ENCODE measurements around the gene SLC12A4.

Gene SLC12A4

DNA sequence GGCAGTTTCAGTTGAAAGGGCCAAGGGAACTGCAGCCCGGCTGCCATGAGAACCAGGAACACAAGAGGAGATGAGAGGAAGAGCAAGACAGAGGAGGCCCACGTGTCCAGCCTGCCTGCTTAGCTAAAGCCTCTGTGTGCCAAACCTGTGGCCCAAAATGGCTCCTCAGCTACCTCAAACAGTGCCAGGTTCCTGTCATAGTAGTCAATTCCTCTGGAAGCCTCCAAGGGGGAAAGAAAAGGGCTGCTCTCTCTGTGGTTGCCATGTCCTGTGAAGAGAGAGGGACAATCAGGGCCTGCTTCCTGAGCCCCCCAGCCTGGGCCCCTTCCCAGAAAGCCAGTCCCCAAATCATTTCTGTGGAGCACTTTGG, 5.2 kb downstream of the SLC12A4 start:
- DNase-seq (ENCODE audit: low read depth), result no peak

DNA sequence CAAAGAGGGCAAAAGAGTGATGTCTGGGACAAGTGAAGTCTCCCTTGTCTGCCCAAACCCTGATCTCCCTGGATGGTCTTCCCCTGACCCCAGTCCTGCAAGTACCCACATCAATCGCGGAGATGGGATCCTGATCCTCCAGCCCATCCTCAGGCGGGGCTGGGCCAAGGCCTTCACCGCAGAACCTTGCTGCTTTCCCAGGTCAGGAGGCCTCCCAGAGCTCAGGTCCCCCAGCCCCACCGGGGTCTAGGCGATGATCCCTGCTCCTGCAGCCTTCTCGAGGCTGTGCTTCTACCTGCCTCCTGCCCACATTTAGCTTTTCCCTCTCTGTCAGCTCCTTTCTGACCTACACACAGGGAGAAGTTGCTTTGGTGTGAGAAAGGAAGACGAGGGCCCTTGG, 6.3 kb downstream of the SLC12A4 start:
- no peak for DNase-seq (ENCODE audit: low read depth)

DNA sequence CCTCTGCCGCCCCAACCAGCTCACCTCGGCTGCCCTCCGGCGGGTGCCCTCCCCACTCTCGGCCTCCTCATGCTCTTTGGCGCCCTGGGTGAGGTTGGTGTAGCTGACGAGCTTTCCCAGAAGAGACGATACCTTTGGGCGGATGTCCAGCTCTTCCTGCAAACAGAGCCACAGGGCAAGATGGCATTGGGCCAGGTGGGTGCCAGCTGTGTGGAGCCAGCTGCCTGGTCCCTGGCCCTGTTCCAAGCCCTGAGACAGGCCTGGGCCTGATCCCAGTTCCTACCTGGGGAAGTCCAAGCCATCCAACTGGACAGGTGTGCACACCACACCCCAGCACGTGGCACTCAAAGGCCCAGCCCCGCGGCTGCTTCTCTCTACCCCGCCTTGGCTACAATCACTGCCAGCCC, 6.9 kb downstream of the SLC12A4 start:
- no peak for DNase-seq (ENCODE audit: low read depth)

DNA sequence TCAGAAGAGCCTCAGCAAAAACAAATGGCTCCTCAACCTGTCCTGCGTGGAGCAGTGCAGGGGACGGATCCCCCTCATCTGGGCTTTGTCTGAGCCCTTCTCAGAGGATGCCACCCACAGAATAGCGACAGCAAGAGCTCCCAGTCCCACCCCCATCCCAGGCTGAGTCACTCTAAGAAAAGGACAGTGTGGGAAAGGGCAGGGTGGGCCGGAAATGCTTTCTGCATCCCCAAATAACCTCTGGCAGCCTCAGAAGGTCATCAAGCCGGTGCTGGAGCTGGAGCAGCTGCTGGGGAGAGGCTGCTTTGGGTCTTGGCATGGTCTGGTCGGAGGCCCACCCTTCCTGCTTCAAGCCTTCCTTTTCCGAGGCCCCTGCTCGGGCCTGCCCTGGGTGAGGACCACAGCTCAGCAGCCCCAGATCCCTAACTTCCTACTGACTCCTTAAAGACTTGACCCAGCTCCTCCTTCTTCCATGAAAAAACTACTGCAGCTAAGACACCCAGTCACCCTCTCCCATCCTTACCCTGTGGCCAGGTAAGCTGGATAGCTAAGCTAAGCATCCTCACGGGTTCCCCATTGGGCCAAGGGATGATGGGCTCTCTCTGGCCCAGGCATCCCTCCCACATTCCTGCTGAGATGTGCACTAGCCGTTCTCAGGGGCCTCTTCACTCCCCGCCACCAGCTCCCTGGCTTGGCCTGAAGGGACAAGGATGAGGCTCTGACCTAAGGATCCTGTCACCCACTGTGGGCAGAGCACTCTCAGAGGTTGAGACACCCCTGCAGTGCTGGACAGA, 8.7 kb downstream of the SLC12A4 start:
- no peak for DNase-seq (ENCODE audit: low read depth)

DNA sequence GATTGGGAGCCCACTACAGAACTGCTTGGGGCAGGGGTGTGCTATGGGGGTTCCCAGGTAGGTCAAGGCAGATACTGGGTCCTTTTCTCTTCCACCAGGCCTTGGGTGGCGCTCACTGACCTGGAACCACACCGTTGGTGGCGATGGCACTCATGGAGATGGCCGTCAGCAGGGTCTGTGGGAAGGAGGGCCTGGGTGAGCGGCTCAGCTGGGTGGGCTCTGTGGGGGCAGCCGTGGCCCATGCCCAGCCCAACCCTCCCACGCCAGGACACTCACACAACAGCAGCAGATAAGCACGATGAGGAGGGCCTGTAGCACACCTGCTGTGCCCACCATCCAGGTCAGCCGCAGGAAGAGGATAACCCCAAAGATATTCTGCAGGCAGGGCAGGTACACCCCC, 10.8 kb downstream of the SLC12A4 start:
- DNase-seq (ENCODE audit: low read depth), result no peak

DNA sequence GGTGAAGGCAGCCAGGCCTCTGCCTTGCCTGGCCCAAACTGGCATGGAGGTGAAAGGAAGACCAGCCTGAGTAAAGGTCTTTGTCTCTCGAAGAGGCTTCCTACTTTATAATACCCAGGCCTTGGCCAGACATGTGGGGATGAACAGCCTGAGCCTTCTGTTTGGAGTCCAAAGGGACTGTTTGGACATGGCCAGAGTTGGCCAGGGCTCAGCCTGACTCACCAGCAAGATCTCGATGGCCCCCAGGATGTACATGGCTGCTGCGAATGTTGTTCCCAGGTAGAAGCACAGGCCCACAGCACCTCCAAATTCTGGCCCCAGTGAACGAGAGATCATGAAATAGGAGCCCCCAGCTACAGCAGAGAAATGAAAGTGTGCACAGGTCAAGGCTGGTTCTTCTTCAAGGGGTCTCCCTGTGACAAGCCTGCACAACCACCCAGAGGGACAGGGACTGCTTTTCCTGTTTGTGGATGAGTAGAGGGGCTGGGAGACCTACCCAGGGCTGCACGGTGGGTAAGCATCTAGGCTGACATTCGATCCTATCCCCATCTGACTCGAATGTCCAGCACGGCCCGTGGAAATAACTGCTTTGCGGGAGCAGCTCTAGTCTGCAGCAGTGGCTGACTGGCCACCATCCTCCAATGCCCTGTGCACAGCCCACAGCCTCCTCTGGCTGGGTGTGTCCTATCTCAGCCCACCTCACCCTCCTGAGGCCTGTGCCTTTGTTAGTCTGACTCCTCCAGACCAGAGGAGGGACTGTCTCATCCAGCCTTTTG, 13.8 kb downstream of the SLC12A4 start:
- no peak for DNase-seq (ENCODE audit: low read depth)

DNA sequence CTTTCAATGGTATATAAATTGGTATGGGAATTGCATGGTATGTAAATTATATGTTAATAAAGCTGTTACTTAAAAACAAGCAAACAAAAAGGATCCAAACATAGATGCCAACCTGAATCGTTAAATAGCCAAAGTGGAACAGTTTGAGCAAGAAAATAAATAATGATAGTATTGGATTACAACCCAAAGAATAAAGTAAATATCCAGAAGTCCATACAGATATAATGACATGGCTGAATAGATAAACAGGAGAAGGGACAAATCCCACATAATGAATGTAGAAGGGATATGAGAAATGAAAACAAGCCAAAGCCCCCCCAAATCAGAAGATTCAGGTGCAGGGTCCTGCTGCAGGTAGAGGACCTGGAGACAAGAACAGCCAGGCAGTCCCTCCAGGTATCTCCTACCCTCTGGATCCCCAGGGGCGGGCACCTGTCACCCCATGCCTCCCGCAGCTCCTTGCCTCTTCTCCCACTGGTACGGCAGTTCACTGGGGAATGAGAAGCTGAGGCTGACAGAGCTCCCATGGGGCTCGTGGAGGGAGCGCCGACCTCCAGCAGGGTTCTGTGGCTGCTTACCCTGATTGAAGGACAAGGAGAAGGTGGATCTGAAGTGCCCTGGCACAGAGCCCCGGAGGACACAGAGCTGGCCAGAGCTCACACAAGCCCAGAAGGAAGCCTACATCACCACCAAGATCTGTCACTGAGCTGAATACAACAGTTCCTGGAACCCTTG, 14.6 kb downstream of the SLC12A4 start:
- DNase-seq (ENCODE audit: low read depth), result no peak

DNA sequence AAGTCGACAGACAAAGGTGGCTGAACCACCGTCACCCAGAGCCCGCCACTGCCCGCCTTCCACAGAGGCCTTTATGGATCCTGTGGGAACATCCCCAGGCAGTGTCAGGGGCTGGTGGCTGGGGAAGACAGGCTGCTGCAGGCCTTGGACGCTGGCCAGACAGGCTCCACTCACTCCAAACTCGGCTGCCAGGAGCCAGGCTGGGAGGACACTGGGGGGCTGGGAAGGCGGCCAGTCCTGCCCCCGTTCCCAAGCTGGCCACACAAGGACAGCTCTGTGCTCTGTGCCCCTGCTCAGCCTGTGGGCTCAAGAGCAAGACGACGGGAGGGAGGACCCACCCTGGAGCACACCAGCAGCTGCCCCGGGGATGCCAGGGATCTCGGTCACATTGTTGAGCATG, 17.0 kb downstream of the SLC12A4 start:
- DNase-seq (ENCODE audit: low read depth), result no peak

- no peak for DNase-seq (ENCODE audit: low read depth)
Measured at GRCh38 chr16:67950335-67950843, 18.0 kb downstream of the SLC12A4 start.

GRCh38 chr16:67949645-67950044, 18.8 kb downstream of the SLC12A4 start:
- DNase-seq (ENCODE audit: low read depth), result no peak

DNA sequence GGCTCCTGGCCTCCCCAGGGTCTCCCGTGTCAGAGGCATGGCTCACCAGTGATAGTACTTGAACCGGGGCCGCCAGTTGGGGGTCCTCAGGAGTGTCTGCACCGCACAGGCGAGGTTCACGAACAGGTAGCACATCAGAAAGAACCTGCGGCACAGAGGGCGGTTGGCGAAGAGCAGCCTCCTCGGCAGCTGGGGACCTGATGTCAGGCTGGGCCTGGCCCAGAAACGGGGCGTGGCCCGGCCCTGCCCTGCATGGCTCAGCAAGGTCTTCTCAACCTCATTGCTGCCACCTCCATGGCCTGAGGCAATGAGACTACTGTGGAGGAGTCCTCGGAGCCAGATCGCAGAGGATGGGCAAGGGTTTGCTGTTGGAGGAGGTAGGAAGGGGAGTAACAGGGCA, 20.4 kb downstream of the SLC12A4 start:
- no peak for DNase-seq (ENCODE audit: low read depth)

GRCh38 chr16:67946966-67947558, 21.4 kb downstream of the SLC12A4 start:
- no peak for DNase-seq (ENCODE audit: low read depth)

- no peak for DNase-seq (ENCODE audit: low read depth)
Measured at GRCh38 chr16:67946128-67946569, 22.3 kb downstream of the SLC12A4 start.

GRCh38 chr16:67945392-67945933, 23.0 kb downstream of the SLC12A4 start:
- no peak for DNase-seq (ENCODE audit: low read depth)

- no peak for DNase-seq (ENCODE audit: low read depth)
Measured at GRCh38 chr16:67944690-67945391, 23.6 kb downstream of the SLC12A4 start.

DNA sequence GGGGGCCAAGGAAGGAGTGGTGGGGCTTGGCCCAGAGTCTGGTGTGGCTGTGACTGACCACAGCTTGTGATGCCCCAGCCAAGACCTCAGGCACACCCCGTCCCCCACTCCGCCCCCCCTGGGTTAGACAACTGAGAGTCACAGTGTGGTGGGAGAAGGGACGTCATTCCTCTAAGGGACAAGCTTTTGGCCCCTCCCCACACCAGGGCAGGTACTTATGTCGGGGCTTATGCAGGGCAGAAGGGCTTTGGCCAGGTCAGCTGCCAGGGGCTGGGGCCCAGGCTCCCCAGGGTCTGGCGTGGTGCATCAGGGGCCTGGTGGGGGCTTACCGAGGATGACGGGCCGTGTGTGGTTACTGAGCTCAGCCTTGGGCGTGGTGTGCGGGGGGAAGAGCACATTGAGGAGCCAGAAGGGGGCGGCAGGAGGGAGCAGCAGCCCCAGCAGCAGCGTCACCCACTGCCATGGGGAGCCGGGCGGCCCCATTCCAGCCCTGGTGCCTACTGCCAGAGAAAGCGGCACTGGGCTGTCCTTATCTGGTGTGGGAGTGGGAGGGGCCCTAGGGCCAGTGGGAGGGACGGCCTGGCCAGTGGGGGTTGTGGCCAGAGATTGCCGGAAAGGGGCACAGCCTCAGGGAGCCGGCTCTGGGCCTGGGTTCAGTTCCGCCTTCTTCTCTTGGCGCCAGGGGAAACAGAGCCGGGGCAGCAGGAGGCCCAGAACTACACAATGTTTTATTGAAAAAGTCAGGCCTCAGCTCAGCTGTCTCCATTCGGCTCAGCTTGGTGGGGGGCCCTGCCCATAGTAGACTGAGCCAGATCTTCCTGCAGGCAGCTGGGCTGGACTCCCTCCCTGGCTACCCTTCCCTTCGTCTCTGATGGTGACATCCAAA, 24.6 kb downstream of the SLC12A4 start, which contains the start of gene LCAT:
LCAT (minus strand) TSS at position 502 of the 886 bp plus-strand sequence; CDS start at position 483, 19 bp downstream.
- DNase-seq (ENCODE audit: low read depth), result no peak

DNA sequence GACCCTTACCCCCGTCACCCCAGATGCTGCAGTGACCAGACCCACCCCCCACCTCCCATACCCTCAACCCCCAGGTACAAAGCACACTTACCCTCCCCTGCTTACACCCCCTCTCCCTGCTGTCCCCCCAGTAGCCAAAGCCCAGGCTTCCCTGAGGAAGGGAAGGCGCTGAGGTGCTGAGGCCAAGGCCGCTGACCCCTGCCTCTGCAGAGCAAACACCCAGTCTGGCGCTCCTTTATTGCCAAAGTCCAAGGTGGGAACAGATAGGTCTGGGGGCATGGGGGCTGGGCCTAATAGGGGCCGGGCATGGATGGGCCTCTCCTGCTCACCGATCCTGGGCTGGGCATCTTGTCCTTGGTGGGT, 25.2 kb downstream of the SLC12A4 start:
- no peak for DNase-seq (ENCODE audit: low read depth)

- no peak for DNase-seq (ENCODE audit: low read depth)
Measured at GRCh38 chr16:67942510-67943255, 25.8 kb downstream of the SLC12A4 start.

DNA sequence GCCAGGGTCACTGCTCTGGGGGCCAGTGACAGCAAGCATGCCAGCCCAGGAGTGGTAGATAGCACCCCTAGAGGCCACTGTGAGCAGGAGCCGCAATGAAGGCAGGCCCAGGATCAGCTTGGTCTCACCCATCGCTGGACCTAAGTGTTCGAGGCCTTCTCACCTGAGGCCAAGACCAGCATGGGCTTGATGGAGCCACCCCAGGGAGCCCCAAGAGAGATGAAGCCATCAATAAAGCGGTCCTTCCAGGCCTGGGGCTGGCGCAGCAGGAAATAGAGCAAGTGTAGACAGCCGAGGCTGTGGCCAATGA, 26.3 kb downstream of the SLC12A4 start:
- DNase-seq (ENCODE audit: low read depth), result no peak
